NCI-H2227 (cell line): ENCODE measurements around the gene ZNF771.
"Not testable (repeated sequence)": the region's sequence is repeated elsewhere in the genome, so short reads cannot be mapped to it uniquely, and the experiment has no call there.

Experiments used
- DNase-seq: peaks from one replicate; lab custom pipeline; 2025; ENCODE audit not compliant: unreplicated experiment; lab: John Stamatoyannopoulos, UW

Gene ZNF771

DNA sequence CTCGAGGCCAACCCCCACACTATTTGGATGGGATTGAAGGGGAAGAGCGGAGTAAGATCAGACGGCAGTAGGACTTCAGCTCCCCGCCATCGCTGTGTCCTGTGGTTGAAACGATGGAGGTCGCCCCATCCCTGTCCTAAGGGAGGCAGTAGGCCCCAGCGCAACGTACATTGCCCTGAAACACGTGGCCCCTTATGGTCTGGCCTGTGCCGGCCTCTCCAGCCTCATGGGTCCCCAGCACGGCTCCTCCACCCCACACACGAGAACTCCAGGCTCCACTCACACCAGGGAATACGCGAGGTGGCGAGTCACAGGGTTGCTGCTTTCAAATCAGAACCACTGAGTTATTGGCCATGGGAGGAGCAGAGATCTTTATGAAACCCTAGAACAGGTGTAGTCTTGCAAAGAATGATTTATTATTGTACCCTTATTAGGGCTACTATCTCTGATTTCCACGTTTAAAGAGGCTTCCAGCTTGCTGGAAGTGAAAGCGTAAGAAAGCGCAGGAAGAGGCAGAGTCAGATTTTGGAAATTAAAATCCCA, 23.1 kb downstream of the ZNF771 start:
- no peak for DNase-seq

DNA sequence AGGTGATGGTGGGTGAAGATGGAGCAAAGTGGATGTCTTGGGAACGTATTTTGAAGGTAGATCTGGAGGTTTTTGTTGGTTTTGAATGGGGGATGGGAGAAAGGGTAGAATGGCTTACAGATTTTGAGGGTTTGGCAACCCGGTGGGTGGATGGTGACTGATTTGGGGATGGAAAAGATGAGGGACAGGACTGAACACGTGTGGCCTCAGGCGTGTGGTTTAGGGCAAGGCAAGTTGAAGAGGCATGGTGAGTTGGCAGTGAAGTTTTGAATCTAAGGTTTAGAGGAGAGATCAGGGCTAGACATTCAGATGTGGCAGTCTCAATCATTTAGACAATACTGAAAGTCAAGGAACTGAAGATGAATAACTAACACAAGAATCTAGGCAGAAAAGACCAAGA, 27.4 kb downstream of the ZNF771 start:
- no peak for DNase-seq

DNA sequence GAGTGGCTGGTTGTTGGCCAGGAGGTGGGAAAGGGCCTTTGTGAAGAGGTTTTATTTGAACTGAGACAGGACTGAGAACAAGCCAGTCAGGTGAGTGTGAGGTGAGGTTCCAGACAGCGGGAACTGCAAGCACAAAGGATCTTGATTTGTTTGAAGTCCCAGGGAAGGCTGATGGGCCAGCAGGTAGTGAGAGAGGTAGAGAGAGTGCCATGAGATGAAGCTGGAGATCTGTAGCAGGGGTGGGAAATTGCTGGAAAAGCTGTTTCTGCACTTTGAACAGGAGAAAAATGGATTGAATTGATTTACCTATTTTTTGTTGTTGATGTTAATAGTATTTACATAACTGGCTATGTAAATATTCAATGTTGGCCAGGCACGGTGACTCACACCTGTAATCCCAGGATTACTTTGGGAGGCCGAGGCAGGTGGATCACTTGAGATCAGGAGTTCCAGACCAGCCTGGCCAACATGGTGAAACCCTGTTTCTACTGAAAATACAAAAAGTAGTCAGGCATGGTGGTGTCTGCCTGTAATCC, 30.2 kb downstream of the ZNF771 start:
- no peak for DNase-seq

DNA sequence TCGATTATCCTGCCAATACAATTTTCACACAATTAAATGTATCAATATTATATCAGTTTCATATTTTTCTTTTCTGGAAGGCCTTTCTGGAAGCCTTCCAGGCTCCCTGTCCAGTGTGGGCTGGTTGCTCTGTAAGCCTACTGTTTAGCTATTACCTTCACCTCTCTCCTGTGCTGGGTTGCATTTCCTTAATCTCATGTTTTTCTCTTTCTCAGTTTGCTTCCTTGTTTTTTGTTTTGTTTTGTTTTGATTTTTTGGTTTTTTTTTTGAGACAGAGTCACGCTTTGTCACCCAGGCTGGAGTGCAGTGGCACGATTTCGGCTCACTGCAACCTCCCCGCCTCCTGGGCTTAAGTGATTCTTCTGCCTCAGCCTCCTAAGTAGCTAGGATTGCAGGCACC, 31.4 kb downstream of the ZNF771 start:
- DNase-seq, result no peak

DNA sequence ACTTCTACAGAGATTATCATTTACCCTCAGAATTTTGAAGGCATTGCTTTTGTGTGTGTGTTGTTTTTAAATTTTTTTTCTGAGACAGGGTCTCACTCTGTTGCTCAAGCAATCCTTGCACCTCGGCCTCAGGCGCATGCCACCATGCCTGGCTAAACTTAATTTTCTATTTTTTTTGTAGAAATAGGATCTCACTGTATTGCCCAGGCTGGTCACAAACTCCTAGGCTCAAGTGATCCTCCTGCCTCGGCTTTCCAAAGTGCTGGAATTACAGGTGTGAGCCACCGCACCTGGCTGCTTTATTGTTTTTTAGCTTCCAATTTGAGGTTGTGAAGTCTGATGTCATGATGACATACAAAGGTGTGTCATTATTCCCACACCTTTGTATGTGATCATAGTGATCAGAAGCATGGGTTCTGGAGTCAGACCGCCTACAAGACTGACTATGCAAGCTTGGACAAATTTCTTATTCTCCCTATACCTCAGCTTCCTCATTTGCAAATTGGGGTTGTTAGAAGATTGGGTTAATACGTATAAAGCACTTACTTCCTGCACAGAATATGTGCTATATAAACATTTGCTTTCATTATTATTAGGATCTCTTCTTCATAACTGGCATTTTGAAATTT, 32.4 kb downstream of the ZNF771 start:
- DNase-seq, result no peak

DNA sequence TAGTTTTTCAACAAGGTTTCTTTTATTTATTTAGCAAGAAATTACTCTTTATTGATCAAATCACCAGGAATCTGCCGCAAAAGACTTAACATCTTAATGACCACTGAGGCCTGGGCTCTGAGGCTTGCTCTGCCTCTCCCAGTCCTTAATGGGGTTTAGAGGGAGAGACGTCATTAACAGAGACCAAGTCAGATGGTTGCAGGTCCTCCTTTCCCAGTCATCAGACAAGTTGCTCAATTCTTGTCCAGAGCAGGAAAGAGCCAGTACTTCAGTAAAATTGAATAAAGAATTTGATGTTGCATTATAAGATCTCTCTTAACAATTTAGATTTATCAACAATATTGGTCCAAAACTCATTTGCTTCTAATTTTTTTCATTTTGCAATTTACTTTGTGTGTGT, 36.2 kb downstream of the ZNF771 start:
- DNase-seq, result no peak

DNA sequence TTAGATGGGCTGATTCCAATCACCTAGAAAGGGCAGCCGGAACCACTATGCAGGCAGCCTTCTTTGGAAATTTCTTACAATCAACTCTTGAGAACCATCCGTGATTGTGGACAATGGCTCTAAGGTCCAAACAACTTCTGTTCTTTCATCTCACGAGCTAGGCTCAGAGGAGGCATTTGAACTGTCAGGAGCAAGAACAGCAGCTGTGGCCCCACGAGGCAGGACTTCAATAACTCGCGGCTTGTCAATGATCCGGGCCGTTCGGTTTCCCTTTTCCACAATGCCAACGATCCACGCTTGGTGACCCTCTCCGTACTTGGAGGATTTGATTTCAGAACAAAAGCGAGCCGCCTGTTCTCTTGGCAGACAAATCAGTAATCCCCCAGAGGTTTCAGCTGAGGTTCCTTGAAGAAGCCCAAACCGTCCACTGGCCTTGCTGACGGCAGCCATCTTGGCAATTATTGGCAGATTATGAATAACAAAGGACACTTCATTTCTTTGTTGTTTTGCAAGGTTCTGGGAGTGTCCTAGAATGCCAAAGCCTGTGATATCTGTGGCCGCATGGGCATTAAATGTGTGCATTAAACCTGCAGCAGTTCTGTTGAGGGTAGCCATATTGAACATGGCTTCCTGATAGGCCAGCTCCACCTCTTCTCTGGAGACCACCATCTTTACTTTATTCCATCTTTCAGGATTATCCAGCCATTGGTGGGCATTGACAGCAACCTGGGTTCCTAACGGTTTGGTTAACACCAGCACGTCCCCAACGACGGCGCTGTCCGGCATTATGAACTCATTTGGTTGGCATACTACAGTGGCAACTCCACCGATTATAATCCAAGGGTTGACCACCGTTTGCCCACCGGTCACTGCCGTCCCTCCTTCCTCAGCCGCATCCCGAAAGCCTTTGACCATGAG, 37.1 kb downstream of the ZNF771 start:
- peak; percentile 36 for DNase-seq

DNA sequence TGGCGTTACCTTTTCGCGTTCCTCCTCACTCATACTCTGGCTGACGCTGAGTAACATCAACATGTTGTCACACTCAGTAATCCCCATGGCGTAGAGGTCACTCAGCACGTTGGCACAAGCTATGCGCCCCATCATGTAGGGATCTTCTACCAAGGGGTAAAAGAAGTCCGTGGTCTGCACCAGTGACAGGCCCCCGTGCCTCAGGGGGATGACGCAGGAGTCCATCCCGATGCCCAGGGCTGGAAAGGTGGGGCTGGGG, 37.7 kb downstream of the ZNF771 start:
- DNase-seq, result no peak

DNA sequence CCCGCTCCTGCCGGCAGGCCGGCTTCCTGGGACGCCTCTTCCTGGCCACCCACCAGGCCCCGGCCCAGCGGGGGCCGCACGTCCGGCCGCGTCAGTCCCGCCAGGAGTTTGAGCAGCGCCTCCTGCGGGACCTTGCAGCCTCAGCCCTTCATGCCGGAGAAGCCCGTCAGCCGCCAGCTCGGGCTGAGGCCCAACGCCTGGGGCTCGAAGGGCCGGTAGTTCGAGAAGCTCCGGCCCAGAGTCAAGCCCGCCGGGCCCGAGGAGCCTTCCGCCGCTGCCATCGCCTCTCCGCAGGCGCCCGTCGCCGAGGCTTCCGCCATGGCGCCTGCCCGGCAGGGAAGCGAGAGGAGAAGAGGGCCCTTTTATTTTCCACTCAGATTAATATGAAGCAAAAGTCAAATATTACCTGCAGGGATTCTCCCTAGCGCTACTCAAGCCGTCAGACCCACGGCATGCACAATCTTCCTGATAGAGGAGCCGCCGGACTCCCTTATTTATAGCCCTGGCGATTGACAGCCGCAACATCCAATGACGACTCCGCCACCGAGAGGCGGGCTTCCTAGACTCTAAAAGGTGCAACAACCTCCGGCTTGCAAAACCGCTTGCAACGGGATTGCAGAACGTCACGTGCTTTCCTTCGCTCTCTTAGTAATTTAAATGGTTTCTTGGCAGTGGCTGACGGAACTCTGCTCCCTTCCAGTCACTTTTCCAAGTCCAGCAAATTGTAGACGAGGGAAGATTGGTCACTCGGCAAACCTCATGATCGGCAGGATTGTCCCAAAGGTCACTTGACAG, 38.2 kb downstream of the ZNF771 start, which contains the start of gene SEPHS2:
TSS of gene SEPHS2 (minus strand) at position 467 of the 795 bp plus-strand sequence. CDS start at position 320, 147 bp downstream.
- peak; percentile 99 for DNase-seq

DNA sequence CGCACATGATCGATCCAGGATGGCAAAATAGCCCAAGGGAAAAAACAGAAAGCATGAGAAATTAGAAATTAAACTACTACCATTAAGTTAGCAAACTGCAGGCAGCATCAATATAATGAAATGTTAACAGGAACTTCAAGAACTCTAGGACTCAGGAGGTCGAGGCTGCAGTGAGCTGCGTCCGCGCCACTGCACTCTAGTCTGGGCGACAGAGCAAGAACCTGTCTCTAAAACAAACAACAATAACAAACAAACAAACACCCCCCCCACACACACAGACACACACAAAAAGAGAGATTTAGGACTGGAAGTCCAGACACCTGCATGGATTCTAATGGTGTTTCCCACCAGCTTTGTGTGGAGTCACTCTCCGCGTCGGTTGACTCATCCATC, 38.8 kb downstream of the ZNF771 start:
- DNase-seq, result no peak

DNA sequence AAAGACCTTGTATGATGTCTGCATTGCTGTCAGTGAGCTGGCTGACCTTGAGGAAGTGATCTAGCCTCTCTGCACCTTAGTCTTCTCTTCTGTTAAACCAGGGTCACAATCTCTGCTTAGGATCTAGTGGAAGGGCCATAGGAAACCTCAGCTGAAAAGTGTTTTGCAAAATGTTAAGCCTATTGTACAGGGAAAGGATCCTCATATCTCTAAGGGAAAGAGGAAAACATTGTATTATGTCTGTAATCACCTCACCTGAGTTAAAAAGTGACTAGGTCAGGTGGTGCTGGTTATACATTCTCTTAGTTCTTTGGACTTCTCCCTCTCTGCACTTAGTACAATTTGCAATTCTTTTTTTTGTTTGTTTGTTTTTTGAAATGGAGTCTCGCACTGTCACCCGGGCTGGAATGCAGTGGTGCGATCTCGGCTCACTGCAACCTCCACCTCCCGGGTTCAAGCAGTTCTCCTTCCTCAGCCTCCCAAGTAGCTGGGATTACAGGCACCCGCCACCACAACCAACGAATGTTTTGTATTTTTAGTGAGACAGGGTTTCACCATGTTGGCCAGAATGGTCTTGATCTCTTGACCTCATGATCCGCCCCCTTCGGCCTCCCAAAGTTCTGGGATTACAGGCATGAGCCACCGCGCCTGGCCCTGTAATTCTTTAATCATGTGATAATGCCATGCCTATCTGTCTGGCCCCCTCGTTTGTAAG, 40.3 kb downstream of the ZNF771 start:
- DNase-seq, result no peak

DNA sequence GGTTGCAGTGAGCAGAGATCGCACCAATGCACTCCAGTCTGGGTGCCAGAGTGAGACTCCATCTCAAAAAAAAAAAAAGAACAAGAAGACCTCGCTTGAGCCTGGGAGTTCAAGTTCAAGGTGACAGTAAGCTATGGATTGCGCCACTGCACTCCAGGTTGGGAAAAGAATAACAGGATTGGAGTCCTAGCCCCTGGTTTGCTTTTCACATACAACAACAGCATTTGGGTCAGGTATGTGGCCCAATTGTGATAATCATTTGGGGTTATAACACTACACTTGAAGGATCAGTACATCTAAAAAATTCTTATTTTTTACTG, 41.7 kb downstream of the ZNF771 start:
- DNase-seq, result no peak

DNA sequence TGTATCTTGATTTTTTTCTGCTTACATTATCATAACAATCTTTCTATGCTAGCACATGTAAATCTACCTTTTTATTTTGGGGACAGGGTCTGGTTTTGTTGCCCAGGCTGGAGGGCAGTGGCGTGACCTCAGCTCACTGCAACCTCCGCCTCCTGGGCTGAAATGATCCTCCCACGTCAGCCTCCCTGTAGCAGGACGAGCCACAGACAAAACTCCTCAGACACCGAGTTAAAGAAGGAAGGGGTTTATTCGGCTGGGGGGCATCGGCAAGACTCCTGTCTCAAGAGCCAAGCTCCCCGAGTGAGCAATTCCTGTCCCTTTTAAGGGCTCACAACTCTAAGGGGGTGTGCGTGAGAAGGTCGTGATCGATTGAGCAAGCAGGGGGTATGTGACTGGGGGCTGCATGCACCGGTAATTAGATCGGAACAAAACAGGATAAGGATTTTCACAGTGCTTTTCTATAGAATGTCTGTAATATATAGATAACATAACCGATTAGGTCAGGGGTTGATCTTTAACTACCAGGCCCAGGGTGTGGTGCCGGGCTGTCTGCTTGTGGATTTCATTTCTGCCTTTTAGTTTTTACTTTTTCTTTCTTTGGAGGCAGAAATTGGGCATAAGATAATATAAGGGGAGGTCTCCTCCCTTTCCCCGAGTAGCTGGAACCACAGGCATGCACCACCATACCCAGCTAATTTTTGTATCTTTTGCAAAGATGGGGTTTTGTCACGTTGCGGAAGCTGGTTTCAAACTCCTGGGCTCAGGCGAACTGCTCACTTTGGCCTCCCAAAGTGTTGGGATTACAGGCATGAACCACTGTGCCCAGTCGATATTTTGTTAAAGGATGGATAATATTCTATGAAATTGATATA, 45.5 kb downstream of the ZNF771 start:
- DNase-seq, result not testable (repeated sequence)

DNA sequence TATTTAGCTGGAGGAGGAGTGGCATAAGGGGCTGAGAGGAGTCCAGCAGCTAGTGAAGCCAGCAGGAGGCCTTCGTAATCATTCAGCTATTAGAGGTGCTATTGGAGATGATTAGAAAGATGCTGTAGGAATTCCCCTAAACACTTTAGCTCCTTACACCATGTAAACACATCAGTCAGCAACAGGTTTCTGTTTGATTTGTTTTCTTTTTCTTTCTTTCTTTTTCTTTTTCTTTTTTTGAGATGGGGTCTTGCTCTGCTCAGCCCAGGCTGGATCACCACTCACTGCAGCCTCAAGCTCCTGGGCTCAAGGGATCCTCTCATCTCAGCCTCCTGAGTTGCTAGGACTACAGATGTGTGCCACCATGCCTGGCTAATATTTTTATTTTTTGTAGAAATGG, 48.9 kb downstream of the ZNF771 start:
- no peak for DNase-seq

DNA sequence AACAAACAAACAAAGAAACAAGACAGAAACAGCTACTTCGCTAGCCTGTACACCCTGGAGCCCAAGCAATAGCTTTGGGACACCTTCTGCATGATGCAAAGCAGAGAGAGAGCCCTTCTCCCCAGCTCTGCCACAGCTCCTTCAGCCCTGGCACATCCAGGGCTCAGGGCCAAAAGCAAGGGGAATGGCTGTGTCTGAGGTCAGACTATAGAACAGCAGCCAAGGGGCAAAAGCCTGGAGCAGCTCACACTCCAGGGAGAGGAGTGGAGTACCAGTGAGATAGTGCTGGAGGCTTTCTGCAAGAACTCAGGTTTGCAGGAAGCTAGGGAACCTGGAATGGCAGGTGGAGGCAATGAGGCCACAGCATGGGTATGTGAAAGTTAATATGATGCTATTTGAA, 49.9 kb downstream of the ZNF771 start:
- DNase-seq, result no peak

DNA sequence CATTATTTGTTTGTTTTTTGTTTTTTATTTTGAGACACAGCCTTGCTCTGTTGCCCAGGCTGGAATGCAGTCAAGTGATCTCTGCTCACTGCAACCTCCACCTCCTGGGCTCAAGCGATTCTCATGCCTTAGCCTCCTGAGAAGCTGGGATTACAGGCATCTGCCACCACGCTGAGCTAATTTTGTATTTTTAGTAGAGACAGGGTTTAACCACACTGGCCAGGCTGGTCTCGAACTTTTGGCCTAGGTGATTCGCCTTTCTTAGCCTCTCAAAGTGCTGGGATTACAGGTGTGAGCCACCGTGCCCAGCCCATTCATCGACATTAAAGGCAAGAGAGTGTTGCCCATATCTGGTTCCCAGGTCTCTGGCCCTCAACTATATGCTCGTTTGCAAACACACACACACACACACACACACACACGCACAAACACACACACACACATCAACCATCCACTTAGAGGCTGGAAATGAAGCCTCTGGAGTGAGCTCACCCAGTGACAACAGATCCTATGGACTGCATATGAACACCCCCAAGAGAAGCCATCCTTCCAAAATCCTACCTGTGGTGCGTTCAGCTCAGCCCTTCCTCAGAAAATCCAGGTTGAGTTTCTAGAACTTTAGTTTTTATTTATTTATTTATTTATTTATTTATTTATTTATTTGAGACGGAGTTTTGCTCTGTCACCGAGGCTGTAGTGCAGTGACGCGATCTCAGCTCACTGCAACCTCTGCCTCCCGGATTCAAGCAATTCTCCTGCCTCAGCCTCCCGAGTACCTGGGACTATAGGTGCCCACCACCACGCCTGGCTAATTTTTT, 50.5 kb downstream of the ZNF771 start:
- DNase-seq, result no peak

DNA sequence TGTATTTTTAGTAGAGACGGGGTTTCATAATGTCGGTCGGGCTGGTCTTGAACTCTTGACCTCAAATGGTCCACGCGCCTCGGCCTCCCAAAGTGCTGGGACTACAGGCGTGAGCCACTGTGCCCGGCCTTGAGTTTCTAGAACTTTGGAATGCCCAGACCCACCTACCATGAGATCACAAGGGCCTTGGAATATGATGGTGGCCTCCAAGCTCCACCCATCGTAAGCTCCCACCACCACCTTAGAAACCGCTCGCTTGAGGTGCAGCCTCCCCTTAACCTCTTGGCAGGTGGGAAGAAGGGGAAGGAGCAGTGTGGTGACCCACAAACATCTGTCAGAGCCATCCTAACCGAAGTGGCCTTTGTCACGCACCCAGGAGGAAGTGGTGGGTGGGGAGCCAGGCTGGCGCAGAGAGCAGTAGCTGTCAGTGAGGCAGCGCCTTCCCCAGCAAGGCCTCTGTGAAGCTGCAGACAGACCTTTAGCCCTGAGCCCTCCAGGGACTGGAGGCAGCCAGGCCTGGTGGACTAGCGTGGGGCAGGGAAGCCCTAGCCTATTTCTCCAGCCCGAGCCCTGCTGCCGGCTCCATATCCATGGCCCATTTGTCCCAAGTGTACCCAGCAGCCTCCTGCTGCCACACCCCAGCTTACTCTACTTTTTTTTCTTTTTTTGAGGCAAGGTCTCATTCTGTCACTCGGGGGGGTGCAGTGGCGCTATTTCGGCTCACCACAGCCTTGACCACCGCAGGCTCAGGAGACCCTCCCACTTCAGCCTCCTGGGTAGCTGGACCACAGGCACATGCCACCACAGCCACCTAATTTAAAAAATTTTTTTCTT, 51.4 kb downstream of the ZNF771 start:
- no peak for DNase-seq

DNA sequence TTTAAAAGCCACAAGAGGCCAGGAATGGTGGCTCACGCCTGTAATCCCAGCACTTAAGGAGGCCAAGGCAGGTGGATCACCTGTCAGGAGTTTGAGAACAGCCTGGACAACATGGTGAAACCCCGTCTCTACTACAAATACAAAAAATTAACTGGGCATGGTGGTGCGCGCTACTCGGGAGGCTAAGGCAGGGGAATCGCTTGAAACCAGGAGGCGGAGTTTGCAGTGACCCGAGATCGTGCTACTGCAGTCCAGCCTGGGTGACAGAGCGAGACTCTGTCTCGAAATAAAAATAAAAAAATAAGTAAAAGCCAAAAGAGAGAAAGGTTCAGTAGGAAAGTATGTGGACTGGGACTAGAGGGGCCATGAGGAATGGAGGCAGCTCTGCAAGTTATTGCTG, 52.0 kb downstream of the ZNF771 start:
- DNase-seq, result no peak
